Measurements from ENCODE around the gene FHAD1.
"Not testable (repeated sequence)": the region's sequence is repeated elsewhere in the genome, so short reads cannot be mapped to it uniquely, and the experiment has no call there.

The FHAD1 gene

DNA sequence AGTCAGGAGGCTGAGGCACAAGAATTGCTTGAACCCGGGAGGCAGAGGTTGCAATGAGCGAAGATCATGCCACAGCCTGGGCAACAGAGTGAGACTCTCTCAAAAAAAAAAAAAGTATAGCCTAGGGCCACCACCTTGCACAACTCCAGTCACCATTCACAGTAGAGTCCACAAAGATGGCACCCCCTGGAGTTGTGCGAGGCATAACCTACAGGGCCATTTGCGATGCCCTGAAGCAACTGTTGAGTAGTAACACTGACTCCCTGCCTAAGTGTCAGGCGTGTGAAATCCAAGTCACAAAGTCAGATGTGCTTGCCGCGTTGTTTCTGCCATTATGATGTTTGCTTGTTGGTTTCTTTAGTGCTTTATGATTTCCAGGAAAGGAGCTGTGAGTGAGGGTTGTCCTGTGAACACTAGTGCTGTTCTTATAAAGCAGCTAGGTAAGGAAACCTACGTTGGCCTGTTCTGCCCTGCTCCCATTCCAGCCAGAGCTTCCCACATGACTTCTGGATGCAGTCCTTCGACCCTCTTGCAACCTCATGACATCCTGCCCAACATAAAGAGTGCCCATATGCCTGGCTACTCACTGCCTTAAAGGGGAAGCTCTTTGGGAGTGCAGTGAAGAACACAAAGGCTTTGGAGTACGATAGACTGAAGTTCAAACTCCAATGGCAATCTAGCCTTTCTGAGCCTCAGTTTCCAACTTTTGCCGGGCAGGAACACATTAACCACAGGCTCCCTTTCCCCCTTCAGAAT, 29.8 kb downstream of the FHAD1 start:
- no peak for DNase-seq (ENCODE audit: low read depth)

DNA sequence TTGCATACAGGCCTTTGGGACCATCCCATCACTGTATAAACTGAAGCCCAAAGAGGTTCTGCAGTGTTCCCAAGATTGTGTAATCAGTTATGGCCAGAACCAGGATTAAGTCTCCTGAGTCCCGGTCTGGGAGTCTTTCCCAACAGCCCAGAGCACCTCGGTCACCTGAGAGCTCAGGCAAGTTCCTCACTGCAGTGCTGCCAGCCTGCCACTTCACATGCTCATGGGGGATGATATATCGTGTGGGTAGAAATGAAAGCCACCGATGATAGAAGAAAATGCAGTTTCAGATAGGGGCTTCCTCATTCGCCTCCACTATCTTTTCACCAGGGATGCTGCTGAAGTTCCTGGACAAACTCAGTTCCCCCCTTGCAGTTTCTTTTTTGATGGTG, 30.4 kb downstream of the FHAD1 start:
- DNase-seq (ENCODE audit: low read depth): no peak

DNA sequence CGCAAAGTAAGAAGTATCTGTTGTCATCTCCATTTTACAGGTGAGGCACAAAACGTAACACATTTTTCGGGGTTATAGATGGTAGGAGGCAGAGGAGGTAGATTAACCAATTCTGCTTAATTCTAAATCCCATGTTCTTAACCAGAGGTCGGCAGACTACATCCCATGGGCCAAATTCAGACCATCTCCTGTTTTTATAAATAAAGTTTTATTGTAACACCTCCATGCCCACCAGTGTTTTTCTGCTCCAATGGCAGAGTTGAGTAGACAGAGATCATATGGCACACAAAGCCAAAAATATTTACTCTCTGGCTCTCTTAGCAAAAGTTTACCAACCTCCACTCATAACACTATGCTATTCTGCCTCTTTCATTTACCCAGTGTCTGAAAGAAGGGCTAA, 30.9 kb downstream of the FHAD1 start:
- DNase-seq (ENCODE audit: low read depth): no peak

DNA sequence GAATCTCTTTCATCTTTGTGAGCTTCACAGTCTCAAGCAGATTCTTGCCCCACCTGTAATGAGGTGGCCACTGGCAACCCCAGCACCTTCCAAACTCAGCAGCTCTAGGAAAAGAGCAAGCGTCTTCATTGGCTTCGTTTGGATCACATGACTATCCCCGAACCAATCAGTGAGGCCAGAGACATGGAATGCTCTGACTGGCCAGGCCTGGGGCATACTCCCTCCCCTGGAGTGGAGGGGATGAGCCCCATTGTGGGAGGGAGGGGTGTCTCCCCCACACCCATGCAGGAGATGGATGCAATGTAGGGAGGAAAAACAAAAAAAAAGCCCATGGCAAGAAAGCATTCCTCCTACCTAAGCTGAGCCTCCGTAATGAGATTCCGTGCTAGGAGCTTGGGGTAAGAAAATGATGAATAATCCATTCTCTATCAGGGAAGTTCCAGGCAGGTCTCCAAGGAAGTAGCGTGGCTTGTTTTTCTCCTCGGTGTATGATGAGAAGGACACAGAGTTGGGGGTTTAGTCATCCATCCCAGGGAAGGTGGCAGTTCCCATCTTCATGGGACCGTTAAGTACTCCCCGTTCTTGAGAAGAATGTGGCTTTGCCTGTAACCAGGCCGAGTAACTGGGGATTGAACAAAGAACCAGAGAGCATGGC, 32.7 kb downstream of the FHAD1 start:
- no peak for DNase-seq (ENCODE audit: low read depth)

DNA sequence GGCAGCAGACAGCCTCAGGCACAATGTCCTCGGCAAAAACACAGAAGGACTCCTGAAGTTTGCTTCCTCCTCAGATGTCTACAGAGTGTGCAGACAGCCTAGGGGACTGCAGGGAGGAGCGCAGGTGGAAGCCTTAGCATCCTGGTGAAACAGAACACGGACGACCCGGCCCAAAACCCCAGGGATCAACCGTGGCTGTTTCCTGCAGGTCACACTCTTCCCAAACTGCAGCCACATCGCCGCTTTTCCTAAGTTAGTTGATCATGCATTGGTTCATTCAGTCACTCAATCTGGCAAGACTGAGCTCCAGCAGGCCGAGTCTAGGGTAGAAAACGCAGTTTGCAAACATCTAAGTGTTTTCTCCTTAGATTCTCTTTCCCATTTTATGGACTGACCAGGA, 33.4 kb downstream of the FHAD1 start:
- DNase-seq (ENCODE audit: low read depth): no peak

DNA sequence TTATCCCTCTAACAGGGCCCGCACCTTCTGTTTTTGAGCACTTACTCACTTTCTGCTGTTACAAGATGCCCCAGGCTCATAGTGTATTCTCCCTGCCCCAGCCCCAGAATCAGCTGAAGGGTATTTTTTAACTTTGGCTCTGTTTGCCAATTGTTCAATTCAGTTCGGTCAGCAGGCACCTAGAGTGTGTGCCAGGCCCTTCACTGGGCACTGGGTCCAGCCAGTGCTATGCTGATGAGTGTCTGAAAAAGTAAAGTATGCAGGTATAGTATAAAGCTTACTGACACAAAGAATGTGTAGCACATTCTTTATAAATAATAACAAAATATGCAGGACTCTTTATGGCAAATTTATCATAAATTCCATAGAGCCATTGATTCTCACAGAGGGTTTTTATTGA, 35.0 kb downstream of the FHAD1 start:
- DNase-seq (ENCODE audit: low read depth): no peak

DNA sequence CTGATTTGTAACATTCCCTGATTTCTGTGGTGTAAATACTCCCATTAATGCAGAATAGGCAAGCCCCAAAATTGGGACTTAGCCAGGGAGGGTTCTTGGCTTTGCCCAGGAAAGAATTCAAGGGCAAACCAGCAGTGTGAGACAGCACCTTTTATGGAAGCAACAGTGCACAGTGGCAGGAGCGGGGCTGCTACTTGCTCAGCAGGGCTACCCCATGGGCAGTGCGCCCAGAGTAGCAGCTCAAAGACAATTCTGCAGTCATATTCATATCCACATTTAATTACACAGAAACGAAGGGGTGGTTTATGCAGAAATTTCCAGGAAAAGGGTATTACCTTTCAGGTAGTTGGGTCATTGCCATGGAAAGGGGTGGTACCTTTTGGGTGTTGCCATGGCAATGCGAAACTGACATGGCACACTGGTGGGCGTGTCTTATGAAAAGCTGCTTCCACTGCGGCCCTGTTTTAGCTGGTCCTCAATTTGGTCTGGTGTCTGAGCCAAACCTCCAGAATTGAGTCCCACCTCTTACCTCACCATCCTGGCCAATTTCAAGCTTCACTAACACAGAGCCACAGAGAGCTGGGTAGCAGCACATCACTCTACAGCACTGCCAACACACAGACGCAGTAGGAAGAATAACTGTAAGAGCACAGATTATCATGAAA, 35.9 kb downstream of the FHAD1 start:
- DNase-seq (ENCODE audit: low read depth): no peak

DNA sequence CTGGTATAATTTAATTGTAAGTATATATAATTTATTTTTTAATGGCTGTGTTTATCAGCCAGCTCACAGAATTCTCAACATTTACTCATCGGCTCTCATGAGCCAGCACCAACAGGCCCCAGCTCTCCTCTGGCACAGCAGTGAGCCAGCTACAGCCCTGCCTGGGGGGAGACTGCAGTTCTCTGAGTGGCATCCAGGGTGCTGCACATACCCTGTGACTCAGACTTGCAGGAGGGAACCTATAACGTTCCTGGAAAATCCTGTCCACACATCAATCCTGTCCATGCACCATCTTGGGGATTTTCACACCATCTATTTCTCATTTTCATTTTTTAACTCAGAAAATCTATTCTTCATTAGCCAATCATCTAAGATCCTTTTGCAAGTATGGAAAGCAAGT, 36.5 kb downstream of the FHAD1 start:
- DNase-seq (ENCODE audit: low read depth): no peak

DNA sequence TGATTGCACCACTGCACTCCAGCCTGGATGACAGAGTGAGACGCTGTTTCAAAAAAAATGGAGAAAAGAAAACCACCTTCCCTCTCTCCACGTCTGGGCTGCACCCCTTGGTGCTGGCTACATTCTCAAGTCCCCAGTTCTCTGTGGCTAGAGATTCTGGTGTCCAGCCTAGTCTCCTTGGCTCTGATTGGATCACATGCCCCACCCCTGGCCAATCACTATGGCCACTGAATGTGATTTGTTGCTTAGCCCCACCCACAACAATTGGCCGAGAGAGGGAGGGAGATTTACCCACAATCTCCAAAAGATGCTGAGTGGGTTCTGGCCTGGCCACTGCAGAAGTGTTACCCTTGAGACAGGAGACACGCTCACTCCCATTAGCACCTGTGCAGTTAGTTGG, 39.4 kb downstream of the FHAD1 start:
- no peak for DNase-seq (ENCODE audit: low read depth)

DNA sequence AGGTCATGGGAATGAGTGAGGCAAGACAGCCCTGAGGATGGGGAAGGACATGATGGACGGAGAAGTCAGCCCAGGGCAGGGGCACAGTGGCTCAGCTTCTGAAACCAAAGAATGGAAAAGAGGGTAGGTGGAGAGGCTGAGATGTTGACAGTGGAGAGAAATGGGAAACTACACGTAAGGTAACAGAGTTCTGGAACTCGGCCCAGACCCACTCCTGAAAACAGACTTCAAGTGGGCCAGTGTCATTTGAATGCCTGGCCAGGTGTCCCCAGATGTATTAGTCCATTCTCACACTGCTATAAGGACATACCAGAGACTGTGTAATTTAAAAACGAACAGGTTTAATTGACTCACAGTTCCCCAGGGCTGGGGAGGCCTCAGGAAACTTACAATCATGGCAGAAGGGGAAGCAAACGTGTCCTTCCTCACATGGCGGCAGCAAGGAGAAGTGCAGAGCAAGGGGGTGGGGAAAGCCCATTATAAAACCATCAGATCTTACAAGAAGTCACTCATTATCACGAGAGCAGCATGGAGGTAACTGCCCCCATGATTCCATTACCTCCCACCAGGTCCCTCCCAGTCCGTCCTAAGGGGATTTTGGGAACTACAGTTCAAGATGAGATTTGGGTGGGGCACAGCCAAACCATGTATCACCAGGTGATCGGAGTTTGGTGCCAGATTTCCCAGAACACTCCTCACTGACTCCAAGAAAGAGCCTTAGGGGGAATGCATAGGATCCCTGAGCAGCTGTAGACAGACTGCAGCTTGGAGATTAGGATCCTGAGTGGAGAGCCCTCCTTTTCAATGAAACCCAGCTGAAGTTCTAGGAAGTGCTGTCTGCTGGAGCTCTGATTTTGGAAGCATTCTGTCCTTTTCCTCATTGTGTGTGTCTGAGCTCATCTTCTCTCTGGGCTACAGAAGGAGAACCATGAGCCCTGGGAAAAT, 40.3 kb downstream of the FHAD1 start:
- no peak for DNase-seq (ENCODE audit: low read depth)

DNA sequence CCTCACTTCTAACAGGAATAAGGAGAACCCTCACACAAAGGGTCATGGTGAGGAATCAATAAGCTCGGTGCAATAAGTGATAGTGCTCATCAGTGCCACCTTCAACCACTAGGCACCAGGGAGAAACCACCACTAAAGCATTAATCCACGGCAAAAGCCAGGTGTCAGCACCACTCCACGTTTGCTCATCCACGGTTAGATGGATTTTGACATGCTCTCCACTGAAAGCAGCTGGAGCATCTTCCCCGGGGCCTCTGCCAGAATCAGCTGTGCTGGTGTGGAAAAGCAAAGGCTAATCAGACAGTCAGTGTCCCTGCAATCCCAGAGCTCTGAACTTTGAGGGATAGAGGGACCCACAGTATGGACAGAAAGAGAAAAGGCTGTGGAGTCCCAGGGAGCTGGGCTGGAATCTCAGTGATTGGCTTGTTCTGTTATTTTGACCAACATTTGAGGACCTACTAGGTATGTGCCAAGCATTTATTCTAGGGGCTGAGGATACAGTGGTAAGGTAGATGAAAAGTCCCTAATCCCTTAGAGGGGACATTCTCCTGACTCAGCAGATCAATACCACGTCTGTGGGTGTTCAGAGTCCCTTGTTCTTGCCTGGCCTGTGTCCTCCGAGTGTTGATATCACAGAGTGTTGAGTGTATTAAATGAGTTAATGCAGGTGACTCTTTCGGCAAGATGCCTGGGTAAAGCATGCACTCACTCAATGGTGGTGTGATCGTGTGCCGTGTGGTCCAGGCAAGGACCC, 41.3 kb downstream of the FHAD1 start:
- no peak for DNase-seq (ENCODE audit: low read depth)

DNA sequence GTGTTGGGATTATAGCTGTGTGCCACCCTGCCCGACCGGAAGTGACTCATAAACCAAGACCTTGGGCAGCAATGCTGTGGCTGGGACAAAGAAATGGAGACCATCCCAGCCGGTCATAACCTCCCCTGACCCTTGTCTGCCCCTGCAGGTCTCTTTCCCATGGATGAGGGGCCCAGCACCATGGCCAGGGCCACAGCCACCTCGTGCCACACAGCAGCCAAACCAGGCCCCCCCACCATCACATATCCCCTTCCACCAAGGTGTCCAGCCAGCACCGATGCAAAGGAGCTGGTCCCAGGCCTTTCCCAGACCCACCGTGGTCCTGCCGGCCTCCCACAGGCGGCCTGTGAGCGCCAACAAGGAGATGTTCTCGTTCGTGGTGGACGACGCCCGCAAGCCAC, 42.2 kb downstream of the FHAD1 start:
- DNase-seq (ENCODE audit: low read depth): no peak

DNA sequence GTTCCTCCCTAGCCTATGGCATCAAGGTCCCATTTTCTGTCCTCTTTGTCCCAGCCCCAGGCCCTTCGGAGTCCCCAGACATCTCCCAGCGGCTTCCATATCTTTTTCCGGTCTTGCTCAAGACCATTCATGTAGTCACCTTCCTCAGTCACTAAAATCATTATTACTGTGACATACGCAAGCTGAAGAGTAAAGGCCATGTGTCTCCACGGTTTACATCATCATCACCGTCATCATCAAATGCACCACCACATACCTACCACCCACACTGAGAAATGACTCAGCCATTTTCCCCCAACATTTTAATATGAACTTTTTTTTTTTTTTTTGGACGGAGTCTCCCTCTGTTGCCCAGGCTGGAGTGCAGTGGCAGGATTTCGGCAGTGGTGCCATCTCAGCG, 43.4 kb downstream of the FHAD1 start:
- peak; percentile 74 for DNase-seq (ENCODE audit: low read depth)

DNA sequence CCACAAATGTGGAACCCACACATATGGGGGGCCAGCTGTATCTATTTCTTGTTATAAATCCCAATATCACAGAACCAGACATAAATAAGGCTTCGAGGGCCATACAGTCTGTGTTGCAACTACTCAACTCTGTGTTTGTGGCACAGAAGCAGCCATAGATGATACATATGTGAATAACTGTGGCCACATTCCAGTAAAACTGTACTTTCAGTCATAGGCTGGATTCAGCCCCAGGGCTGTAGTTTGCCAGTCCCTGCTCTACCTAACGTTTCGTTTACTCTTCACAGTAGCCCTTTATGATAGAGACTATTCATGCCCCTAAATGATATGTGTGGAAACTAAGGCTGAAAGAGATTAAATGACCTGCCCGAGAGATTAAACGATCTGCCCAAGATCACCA, 48.7 kb downstream of the FHAD1 start:
- no peak for DNase-seq (ENCODE audit: low read depth)

DNA sequence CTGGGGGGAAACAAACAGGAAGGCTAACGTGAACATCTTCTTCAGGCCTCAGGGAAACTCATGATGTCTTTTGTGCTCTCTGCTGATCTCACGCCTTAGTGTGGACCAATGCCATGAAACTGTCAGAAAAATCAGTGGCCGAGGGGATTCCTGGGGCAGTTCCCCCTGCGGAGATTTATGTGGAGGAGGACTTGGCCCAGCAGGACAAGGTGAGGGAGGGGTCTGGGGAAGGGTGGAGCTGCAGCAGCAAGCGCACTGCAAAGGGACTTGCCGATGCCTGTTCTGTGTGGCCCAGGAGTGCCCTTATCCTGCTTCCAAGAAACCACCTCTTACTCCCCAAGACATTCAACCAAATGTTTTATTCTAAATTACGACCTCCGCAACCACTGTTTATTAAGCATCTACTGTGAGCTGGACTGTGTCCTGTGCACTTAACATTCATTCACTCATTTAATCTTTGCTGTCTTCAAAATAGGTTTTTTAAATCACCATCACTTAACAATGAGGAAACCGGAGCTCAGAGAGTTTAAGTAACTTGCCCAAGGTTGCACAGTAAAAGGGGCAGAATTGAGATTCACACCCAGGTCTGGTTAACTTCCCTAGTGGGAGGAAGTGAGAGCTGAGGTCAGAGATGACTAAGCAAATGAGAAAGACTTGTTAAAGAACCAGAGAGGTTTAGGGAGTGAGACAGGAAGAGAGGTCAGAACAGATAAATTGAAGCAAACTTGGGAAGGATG, 49.7 kb downstream of the FHAD1 start:
- no peak for DNase-seq (ENCODE audit: low read depth)

DNA sequence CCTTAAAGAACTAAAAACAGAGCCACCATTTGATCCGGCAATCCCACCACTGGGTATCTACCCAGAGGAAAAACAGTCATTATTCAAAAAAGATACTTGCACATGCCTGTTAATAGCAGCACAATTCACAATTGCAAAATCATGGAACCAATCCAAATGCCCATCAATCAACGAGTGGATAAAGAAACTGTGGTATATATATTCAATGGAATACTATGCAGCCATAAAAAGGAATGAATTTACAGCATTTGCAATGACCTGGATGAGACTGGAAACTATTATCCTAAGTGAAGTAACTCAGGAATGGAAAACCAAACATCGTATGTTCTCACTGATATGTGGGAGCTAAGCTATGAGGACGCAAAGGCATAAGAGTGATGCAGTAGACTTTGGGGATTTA, 51.0 kb downstream of the FHAD1 start:
- not testable (repeated sequence) for DNase-seq (ENCODE audit: low read depth)

DNA sequence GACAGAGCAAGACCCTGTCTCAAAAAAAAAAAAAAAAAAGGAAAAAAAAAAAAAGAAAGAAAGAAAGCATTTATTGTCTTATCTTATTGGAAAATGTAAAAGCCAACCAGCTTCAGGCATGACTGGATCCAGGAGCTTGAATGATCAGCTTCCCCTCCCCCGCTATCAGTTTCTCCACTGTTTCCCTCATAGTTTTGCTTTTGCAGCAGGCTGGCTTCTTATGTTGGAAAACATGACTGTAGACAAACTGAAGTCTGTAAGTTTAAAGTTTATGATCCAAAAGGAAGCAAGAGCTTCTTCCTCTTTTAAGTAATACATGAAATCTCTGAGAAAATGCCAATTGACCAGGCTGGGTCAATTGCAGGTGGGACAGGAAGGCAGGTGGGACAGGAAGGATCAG, 52.2 kb downstream of the FHAD1 start:
- DNase-seq (ENCODE audit: low read depth): no peak

DNA sequence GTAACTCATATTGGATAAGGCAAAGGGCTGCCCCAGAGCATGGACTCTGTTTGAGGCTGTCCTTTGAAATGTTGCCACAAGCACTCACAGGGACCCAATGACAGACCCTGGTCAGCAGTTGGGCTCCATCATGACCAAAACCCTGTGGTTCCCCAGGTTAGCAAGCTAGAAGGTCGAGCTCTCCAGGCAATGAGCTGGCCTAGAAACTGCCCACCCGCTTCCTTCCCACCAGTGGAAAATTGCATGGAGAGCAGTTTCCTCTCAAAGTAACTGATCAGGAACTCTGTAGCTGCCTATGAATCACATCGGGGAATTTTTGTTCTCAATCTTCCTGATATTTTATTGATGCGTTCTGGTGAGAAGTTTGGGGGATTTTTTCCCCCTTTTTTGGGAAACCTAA, 52.8 kb downstream of the FHAD1 start:
- no peak for DNase-seq (ENCODE audit: low read depth)

DNA sequence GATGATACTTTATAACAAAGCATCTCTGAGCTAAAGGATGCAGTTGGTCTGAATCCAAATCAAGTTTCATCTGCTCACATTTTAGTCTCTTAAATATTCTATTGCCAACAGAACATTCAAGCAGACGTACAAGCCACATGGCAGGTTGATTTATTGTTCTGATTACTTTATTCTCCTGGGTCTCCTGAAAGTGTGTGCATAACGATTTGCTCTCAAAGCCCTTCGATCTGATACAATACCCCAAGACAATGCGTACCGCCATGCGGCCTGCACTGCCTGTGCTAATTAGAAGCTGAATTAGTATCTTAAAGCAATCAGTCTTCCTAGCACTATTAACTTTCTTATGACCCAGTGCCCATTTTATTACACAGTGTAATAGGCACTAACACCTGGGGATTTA, 56.9 kb downstream of the FHAD1 start:
- DNase-seq (ENCODE audit: low read depth): no peak

DNA sequence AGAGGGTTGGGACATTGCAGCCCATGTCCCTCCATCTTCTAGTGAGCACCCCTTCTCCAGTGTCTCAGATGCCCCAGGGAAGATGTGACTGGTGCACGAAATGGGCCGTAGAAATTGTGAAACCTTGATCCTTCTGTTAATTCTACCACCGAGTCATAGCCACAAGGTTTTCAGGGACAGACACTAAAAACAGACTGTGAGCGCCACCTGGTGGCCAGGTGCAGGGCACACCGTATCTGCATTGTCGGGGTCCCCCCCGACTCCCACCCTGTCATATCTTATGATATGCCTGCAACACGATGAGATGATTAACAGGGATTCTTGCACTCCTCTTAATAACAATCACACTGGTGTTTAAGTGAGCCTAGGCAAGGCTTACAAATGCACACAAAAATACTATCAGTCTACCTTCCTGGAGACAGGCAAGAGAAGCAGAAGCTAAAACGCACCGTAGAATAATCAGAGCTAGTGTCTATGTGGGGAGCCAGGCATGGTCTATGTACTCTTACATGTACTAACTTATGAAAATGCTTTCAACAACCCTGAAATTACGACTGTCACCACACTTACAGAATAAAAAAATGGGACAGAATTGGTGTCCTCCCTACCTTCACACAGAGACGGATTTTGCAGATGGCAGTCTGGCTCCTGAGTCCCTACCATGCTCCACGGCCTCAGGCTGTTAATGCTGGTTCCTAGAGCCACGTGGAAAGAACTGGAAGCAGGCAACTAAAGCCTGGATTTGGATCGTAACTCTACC, 57.9 kb downstream of the FHAD1 start:
- DNase-seq (ENCODE audit: low read depth): no peak

All from non-pigmented ciliary epithelial cell (primary cell).